PFSK-1 (cell line): Measurements from ENCODE around the gene PSMD2.

Experiments used
- POLR2AphosphoS5 ChIP-seq: IDR thresholded peaks from 2 replicates; pipeline ENCODE4 v1.6.1; 2012; ENCODE audit warnings: low read depth, mild to moderate bottlenecking, control low read depth, low read length, moderate library complexity
- REST ChIP-seq, 2 experiments: IDR thresholded peaks; 2 replicates each; pipeline versions ENCODE4 v1.6.1 to v1.8.0; 2011 to 2012; ENCODE audit warnings: low read depth in 2 of 2, low read length in 2 of 2, control low read depth in 1 of 2, inconsistent platforms in 1 of 2, mild to moderate bottlenecking in 1 of 2, moderate library complexity in 1 of 2; ENCODE audit not compliant: insufficient read depth in 1 of 2
- TAF1 ChIP-seq: IDR thresholded peaks from 2 replicates; pipeline ENCODE4 v1.6.1; 2012; ENCODE audit warnings: low read length, control low read depth, borderline replicate concordance; ENCODE audit not compliant: insufficient read depth

GRCh38 chr3:184354121-184354728 is 55.2 kb downstream of the PSMD2 start:
- TF ChIP-seq REST (IDR thresholded peaks at IDR 0.05; ENCODE audit: insufficient read depth in 1 of 2, low read depth in 2 of 2, low read length in 2 of 2) (no peak), POLR2AphosphoS5 (no peak), TAF1 (no peak)
